ENCODE data around the gene CDK5RAP2.
A peak's percentile ranks its signal among the peaks of the same experiment; 100 is the strongest.
"Not testable (repeated sequence)": the region's sequence is repeated elsewhere in the genome, so short reads cannot be mapped to it uniquely, and the experiment has no call there.

The CDK5RAP2 gene

GRCh38 chr9:120555839-120556238 lies 24.1 kb downstream of the CDK5RAP2 start:
- H3K4me3 ChIP-seq (ENCODE audit: low read length), result no peak overlapping the region
- no peak for DNase-seq (ENCODE audit: low read depth, low spot score)

- DNase-seq (ENCODE audit: low read depth, low spot score); H3K4me3 ChIP-seq (ENCODE audit: low read length): not testable (repeated sequence)
Measured at GRCh38 chr9:120552210-120552704, 27.7 kb downstream of the CDK5RAP2 start.

GRCh38 chr9:120545701-120546550 lies 34.0 kb downstream of the CDK5RAP2 start:
- no peak overlapping the region for H3K4me3 ChIP-seq (ENCODE audit: low read length)
- no peak for DNase-seq (ENCODE audit: low read depth, low spot score)

GRCh38 chr9:120544441-120544840 lies 35.5 kb downstream of the CDK5RAP2 start:
- no peak for DNase-seq (ENCODE audit: low read depth, low spot score)
- H3K4me3 ChIP-seq (ENCODE audit: low read length), result no peak overlapping the region

GRCh38 chr9:120542701-120543490 lies 37.1 kb downstream of the CDK5RAP2 start:
- no peak for DNase-seq (ENCODE audit: low read depth, low spot score)
- H3K4me3 ChIP-seq (ENCODE audit: low read length), result no peak overlapping the region

- no peak for DNase-seq (ENCODE audit: low read depth, low spot score)
- no peak overlapping the region for H3K4me3 ChIP-seq (ENCODE audit: low read length)
Measured at GRCh38 chr9:120541921-120542320, 38.0 kb downstream of the CDK5RAP2 start.

- no peak overlapping the region for H3K4me3 ChIP-seq (ENCODE audit: low read length)
- DNase-seq (ENCODE audit: low read depth, low spot score), result no peak
Measured at GRCh38 chr9:120539951-120540350, 40.0 kb downstream of the CDK5RAP2 start.

- no peak for DNase-seq (ENCODE audit: low read depth, low spot score)
- no peak overlapping the region for H3K4me3 ChIP-seq (ENCODE audit: low read length)
Measured at GRCh38 chr9:120538339-120538738, 41.6 kb downstream of the CDK5RAP2 start.

- no peak for DNase-seq (ENCODE audit: low read depth, low spot score)
Measured at GRCh38 chr9:120536949-120537640, 42.9 kb downstream of the CDK5RAP2 start.

GRCh38 chr9:120536094-120536493 lies 43.9 kb downstream of the CDK5RAP2 start:
- no peak overlapping the region for H3K4me3 ChIP-seq (ENCODE audit: low read length)
- no peak for DNase-seq (ENCODE audit: low read depth, low spot score)

More at GRCh38 chr9:120536949-120537640, 42.9 kb downstream of the CDK5RAP2 start:
- no peak overlapping the region for H3K4me3 ChIP-seq (ENCODE audit: low read length)

GRCh38 chr9:120534266-120534665 lies 45.7 kb downstream of the CDK5RAP2 start:
- no peak overlapping the region for H3K4me3 ChIP-seq (ENCODE audit: low read length)
- DNase-seq (ENCODE audit: low read depth, low spot score), result no peak

GRCh38 chr9:120532891-120533290 lies 47.1 kb downstream of the CDK5RAP2 start:
- H3K4me3 ChIP-seq (ENCODE audit: low read length), result no peak overlapping the region
- no peak for DNase-seq (ENCODE audit: low read depth, low spot score)

GRCh38 chr9:120532475-120532874 lies 47.5 kb downstream of the CDK5RAP2 start:
- no peak overlapping the region for H3K4me3 ChIP-seq (ENCODE audit: low read length)
- DNase-seq (ENCODE audit: low read depth, low spot score), result no peak

- DNase-seq (ENCODE audit: low read depth, low spot score), result peak; percentile 8
Measured at GRCh38 chr9:120531683-120532300, 48.2 kb downstream of the CDK5RAP2 start.

GRCh38 chr9:120530220-120530832 lies 49.6 kb downstream of the CDK5RAP2 start:
- DNase-seq (ENCODE audit: low read depth, low spot score), result not testable (repeated sequence)

More at GRCh38 chr9:120531683-120532300, 48.2 kb downstream of the CDK5RAP2 start:
- H3K4me3 ChIP-seq (ENCODE audit: low read length), result no peak overlapping the region

GRCh38 chr9:120528829-120529228 lies 51.1 kb downstream of the CDK5RAP2 start:
- no peak overlapping the region for H3K4me3 ChIP-seq (ENCODE audit: low read length)
- peak; percentile 10 for DNase-seq (ENCODE audit: low read depth, low spot score)

More at GRCh38 chr9:120530220-120530832, 49.6 kb downstream of the CDK5RAP2 start:
- H3K4me3 ChIP-seq (ENCODE audit: low read length), result not testable (repeated sequence)

- H3K4me3 ChIP-seq (ENCODE audit: low read length), result no peak overlapping the region
- DNase-seq (ENCODE audit: low read depth, low spot score), result no peak
Measured at GRCh38 chr9:120528327-120528726, 51.6 kb downstream of the CDK5RAP2 start.

- no peak overlapping the region for H3K4me3 ChIP-seq (ENCODE audit: low read length)
- DNase-seq (ENCODE audit: low read depth, low spot score), result no peak
Measured at GRCh38 chr9:120526534-120526933, 53.4 kb downstream of the CDK5RAP2 start.

Measured in Jurkat, Clone E6-1 (cell line).